GM10266 (cell line): ENCODE results near the gene ATP6V1F.

Experiments
- DNase-seq: peaks from one replicate; pipeline ENCODE4 v3.0.0; 2012; ENCODE audit errors: extremely low spot score
- TF ChIP-seq, protein P1 (sequence below): IDR thresholded peaks from 2 replicates; pipeline ENCODE4 v1.5.1; 2012; ENCODE audit warnings: mild to moderate bottlenecking, low read depth; ENCODE audit not compliant: control insufficient read depth, insufficient read depth; ENCODE audit errors: missing control alignments

Gene ATP6V1F

DNA sequence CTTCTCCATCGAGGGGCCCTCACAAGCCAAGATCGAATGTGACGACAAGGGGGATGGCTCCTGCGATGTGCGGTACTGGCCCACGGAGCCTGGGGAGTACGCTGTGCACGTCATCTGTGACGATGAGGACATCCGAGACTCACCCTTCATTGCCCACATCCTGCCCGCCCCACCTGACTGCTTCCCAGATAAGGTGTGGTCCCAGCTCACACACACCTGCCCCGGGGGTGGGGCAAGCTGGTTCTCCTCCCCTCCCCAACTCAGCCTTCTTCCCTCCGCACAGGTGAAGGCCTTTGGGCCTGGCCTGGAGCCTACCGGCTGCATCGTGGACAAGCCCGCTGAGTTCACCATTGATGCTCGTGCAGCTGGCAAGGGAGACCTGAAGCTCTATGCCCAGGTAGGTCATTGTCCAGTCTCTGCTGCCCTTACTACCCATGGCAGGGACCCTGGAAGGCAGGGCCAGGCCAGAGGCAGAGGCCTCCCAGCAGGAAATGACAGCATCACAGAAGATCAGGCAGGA is 21.4 kb upstream of the ATP6V1F start:
- no peak for DNase-seq
- TF ChIP-seq, protein P1, sequence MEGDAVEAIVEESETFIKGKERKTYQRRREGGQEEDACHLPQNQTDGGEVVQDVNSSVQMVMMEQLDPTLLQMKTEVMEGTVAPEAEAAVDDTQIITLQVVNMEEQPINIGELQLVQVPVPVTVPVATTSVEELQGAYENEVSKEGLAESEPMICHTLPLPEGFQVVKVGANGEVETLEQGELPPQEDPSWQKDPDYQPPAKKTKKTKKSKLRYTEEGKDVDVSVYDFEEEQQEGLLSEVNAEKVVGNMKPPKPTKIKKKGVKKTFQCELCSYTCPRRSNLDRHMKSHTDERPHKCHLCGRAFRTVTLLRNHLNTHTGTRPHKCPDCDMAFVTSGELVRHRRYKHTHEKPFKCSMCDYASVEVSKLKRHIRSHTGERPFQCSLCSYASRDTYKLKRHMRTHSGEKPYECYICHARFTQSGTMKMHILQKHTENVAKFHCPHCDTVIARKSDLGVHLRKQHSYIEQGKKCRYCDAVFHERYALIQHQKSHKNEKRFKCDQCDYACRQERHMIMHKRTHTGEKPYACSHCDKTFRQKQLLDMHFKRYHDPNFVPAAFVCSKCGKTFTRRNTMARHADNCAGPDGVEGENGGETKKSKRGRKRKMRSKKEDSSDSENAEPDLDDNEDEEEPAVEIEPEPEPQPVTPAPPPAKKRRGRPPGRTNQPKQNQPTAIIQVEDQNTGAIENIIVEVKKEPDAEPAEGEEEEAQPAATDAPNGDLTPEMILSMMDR: no peak

DNA sequence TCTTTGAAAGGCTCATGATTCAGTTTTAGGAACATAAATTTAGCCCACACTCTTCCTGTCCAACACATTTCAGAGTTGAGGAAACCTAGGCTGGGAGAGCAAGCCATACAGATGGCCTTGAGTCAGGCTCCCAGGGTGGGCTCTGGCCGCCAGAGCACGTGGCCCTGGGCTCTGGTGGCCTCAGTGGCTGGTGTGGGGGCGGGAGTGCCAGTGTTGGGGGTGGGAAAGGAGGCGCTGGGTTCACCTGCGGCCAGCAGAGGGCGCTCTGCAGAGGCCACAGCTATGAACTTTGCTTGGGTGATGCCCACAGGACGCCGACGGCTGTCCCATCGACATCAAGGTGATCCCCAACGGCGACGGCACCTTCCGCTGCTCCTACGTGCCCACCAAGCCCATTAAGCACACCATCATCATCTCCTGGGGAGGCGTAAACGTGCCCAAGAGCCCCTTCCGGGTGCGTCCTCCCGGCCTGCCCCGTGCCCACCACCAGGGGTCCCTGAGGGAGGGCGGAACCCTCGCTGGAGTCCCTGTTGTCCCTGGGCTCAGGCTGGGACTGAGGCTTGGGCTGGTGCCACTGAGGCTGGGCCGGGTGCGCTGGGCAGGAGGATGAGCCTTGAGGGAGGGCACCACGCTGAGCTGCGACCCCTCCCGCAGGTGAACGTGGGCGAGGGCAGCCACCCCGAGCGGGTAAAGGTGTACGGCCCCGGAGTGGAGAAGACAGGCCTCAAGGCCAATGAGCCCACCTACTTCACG is 20.6 kb upstream of the ATP6V1F start:
- TF ChIP-seq, protein P1: peak; percentile 63
- DNase-seq: peak; percentile 86

DNA sequence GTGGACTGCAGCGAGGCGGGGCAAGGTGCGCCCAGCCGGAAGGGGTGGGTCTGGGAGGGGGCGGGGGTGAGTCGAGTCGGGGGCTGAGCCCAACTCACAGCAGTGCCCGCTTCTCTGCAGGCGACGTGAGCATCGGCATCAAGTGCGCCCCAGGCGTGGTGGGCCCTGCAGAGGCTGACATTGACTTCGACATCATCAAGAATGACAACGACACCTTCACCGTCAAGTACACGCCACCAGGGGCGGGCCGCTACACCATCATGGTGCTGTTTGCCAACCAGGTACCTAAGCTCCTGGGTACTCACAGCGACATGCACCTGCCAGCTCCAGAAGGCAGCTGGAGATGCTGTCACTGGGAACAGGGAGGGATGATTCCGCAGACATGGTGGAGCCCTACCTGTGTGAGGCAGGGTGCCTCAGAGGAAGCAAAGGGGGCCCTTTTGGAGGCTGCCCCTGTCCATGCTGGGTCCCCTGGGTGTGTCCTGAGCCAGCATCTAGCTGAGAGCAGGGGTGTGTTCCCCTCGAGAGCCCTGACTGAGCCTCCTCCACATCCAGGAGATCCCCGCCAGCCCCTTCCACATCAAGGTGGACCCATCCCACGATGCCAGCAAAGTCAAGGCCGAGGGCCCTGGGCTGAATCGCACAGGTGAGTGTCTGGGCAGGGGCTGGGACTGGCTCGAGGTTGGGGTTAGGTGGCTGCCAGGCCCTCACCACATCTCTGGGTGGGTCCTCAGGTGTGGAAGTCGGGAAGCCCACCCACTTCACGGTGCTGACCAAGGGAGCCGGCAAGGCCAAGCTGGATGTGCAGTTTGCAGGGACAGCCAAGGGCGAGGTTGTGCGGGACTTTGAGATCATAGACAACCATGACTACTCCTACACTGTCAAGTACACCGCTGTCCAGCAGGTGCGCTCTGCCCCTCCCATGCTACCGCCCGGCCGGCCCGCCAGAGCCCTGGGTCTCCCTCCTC is 19.7 kb upstream of the ATP6V1F start:
- TF ChIP-seq, protein P1: no peak
- DNase-seq: no peak

DNA sequence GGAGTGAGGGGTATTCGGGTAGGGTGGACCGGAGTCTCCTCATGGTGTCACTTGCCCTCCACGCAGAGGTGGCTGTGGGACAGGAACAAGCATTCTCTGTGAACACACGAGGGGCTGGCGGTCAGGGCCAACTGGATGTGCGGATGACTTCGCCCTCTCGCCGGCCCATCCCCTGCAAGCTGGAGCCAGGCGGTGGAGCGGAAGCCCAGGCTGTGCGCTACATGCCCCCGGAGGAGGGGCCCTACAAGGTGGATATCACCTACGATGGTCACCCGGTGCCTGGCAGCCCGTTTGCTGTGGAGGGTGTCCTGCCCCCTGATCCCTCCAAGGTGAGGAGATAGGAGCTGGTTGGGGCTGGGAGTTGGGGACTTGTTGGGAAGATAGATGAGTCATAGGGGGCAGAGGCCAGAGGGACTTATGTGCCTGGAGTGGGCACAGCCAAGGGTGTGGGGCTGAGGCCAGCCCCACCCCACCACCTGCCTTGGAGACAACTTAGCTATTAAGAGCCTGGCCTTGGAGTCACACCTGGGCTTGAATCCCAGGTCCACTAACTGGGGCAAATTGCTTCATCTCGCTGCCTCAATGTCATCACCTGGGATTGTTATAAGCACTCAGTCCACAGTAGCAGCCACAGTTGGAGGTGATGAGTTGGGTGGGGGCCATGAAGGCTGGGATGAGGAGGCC is 18.6 kb upstream of the ATP6V1F start:
- TF ChIP-seq, protein P1: no peak

DNA sequence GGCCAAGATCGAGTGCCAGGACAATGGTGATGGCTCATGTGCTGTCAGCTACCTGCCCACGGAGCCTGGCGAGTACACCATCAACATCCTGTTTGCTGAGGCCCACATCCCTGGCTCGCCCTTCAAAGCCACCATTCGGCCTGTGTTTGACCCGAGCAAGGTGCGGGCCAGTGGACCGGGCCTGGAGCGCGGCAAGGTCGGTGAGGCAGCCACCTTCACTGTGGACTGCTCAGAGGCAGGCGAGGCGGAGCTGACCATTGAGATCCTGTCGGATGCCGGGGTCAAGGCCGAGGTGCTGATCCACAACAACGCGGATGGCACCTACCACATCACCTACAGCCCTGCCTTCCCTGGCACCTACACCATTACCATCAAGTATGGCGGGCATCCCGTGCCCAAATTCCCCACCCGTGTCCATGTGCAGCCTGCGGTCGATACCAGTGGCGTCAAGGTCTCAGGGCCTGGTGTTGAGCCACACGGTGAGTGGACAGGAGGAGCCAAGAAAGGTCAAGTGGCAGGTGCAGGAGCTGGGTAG is 17.8 kb upstream of the ATP6V1F start:
- DNase-seq: no peak
- TF ChIP-seq, protein P1: no peak

More for the DNA sequence above, 18.6 kb upstream of the ATP6V1F start:
- no peak for DNase-seq

DNA sequence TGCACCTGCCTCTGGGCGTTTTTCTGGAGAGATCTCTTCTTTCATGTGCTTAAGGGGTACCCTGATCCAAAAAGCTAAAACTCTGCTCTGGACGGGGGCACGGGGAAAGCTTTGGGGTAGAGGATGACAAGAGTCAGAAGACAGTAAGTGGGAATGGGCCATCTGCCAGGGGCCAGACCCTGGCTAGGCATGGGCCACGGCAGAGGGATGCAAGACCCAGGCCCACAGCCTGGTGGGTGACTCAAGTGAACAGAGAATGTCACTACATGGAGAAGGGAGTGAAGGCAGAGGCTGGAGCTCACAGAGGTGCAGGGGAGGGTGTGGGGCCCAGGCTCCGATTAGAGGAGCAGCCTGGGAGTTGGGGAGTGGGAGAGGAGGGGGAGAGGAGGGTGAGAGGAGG is 17.2 kb upstream of the ATP6V1F start:
- DNase-seq: no peak
- TF ChIP-seq, protein P1: no peak
